GM18870 (cell line): ENCODE data around the gene CDC42SE1.

Source experiments
- ATAC-seq: cut with Tn5 transposase; IDR thresholded peaks from one replicate; pipeline ENCODE4 v1.9.1; 2021; ENCODE audit warnings: moderate library complexity; ENCODE audit not compliant: unreplicated experiment

CDC42SE1 gene

DNA sequence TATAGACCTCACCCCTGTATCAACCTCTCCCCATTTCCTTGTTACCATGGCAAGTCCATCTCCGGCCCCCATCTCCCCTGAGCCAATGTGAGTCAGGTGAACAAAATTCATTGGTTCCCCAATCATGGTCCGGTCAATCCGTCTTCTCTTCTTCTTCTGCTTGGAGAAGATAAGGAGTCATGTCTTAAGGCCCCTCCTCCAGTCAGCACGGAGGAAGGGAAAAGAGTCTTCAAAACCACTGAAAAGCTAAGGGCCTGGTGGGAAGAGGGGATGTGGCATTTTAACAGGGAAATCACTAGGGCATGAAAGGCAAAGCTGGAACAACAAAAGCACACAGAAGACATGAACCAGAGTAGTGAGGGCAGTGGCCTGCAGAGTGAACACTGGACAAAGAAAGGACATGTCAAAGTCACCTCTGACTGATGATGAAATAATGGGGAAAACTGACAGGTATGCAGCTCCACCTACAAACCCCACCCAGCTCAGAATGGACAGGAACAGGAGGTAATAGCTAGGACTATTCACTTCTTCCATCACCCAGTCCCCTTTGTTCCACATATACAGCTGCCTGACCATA is 4.4 kb downstream of the CDC42SE1 start:
- no peak for ATAC-seq

DNA sequence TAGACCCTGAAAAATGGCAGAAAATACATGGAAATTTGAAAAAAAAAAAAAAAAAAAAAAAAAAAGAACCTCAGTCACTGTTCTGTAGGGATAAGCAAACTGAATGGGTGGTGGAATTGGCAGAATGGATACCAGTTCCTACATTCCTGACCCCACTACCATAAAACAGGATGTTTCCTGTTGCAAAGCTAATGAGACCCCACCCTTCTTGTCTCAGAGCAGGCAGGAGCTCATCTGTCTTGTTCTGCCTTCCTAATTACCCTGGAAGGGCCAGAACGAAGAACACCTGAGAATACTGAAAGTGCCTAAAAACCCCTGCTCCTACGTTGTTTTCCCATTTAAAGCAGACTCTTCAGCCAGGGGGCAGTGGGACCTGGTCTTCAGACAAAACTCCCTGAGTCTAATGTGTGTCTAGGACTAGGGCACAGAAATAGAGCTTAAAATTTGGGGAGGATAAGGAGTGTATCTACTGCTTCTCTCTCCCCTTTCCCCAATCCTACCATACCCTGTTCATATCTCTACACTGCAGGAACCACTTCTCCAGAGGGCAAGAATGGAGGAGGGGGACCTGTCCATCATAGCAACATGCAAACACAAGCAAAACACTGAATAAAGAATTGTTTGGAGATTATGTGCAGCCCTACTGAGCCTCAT is 7.9 kb downstream of the CDC42SE1 start:
- ATAC-seq = no peak

DNA sequence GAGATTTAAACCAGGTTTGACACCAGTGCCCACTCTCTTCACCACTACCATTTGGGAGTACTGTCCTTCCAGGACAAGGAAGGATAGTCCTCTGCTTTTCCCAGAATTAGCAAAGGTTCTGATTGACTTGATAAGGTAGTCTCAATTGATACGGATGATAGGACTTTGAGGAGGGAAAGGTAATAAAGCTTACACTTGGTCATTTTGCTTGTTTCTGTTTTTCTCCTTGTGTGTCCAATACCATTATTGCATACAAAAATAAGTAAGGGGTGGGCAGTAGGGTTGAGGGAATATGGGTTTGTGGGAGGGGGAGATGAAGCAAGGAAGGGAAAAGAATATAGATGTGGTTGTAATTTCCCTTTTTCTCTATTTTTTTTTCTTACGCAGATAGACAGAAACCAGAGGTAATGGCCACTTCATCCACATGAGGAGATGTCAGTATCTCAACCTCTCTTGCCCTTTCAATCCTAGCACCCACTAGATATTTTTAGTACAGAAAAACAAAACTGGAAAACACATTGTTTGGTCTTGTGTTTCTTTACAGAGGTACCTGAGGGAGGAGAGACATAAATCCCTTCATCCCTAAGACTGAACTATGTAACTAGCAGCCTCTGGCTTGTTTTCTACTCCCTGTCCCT is 9.3 kb downstream of the CDC42SE1 start:
- no peak for ATAC-seq

DNA sequence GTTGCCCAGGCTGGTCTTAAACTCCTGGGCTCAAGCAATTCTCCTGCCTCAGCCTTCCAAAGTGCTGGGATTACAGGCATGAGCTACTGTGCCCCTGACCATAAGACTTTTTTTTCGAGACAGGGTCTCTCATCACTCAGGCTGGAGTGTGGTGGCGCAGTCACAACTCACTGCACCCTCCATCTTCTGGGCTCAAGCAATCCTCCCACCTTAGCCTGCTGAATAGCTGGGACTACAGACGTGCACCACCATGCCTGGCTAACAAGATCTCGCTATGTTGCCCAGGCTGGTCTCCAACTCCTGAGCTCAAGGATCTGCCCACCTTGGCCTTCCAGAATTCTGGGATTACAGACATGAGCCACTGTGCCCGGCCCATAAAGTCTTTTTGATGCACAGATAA is 10.0 kb downstream of the CDC42SE1 start:
- ATAC-seq = no peak

DNA sequence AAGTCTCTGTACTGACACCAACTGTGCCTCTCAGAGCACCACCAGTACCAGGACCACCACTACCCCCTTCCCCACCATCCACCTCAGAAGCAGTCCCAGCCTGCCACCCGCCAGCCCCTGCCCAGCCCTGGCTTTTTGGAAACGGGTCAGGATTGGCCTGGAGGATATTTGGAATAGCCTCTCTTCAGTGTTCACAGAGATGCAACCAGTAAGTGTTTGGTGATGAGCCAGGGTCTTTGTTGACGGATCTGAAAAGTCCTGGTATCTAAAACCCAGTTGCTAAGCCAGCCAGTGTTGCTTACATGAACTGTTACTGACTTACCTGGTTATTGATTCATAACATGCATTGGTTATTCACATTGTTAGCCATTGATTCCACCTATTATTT is 10.8 kb downstream of the CDC42SE1 start:
- no peak for ATAC-seq

DNA sequence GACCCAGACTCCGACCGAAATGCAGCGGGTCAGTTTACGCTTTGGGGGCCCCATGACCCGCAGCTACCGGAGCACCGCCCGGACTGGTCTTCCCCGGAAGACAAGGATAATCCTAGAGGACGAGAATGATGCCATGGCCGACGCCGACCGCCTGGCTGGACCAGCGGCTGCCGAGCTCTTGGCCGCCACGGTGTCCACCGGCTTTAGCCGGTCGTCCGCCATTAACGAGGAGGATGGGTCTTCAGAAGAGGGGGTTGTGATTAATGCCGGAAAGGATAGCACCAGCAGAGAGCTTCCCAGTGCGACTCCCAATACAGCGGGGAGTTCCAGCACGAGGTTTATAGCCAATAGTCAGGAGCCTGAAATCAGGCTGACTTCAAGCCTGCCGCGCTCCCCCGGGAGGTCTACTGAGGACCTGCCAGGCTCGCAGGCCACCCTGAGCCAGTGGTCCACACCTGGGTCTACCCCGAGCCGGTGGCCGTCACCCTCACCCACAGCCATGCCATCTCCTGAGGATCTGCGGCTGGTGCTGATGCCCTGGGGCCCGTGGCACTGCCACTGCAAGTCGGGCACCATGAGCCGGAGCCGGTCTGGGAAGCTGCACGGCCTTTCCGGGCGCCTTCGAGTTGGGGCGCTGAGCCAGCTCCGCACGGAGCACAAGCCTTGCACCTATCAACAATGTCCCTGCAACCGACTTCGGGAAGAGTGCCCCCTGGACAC is 11.3 kb downstream of the CDC42SE1 start:
- no peak for ATAC-seq

DNA sequence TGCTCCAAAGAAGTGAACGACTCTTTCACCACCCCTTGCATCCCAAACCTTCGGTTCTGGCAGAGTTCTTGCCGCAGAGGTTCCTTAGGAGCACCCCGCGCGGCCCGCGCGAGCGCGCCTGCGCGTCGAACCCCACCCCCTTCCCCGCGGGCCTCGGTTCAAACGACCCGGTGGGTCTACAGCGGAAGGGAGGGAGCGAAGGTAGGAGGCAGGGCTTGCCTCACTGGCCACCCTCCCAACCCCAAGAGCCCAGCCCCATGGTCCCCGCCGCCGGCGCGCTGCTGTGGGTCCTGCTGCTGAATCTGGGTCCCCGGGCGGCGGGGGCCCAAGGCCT is 11.9 kb downstream of the CDC42SE1 start, which contains the start of gene C1orf56:
TSS of gene C1orf56 (plus strand) at position 161 of the 334 bp plus-strand sequence. CDS start at position 258, 97 bp downstream.
- no peak for ATAC-seq

DNA sequence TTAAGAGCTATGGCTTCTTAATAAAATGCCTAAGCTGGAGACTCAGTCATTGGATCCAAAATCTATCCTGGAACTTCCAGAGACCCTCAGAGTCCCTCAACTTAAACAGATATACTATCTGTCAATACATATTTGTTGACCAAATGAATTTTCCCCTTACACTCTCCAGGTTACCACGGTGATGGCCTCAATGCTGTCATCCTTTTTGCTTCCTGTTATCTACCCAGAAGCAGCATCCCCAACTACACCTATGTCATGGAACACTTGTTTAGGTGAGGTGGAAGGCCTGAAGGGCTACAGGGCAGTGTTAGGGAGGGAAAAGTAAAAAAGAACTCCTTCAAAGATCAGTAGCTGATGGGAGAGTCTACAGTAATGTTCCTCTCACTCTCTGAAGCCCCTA is 16.3 kb downstream of the CDC42SE1 start:
- no peak for ATAC-seq

DNA sequence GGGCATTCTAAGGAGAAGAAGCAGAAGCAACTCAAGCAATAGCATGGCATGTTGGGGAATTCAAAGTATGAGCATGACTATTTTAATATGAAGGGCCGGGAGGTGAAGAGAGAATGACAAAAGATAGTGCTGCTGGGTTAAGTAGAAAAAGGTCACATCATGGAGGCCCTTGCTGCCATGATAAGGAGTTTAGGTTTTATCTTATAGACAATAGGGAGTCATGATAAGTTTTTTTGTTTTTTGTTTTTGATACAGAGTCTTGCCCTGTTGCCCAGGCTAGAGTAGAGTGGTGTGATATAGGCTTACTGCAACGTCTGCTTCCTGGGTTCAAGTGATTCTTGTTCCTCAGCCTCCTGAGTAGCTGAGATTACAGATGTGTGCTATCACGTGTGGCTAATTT is 19.9 kb downstream of the CDC42SE1 start:
- no peak for ATAC-seq

DNA sequence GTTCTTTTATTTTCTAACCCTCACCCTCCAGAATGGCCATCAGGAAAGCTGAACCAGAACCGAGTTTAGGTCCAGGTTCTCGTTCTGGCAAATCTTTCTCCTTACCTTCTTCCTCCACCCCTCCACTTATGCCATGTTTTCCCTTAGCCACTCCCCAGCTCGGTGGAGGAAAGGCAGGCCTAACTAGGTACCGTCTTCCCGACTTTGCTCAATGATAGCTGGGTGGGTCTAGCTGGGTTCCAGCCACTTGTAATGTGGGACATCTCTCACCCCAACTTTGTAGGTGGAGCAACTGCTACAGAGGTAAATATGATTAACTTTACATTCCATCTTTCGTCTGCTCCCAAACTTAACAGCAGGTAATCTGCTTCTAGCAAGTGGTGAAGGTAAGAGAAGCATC is 22.4 kb downstream of the CDC42SE1 start:
- no peak for ATAC-seq

DNA sequence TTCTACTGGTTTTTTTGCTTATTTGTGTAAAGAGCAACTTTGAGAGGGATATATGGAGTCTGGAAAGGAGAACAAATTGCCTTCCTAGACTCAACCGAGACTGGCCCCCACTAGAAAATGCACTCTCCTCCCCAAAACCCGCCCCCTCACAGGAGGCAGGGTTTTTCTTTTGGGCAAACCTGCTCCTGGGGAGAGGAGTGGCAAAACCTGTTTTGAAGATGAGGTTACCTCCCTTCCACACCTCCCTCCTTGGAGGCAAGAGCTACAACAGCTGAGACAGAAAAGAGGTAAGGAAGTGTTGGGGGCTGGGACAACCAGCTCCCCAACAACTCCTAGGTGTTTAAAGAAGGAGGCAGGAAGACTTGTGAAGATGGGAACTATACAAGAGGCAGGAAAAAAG is 23.1 kb downstream of the CDC42SE1 start, which contains the start of gene BNIPL:
TSS of gene BNIPL (plus strand) at position 231 of the 400 bp plus-strand sequence. CDS start at position 371, 140 bp downstream.
- no peak for ATAC-seq

DNA sequence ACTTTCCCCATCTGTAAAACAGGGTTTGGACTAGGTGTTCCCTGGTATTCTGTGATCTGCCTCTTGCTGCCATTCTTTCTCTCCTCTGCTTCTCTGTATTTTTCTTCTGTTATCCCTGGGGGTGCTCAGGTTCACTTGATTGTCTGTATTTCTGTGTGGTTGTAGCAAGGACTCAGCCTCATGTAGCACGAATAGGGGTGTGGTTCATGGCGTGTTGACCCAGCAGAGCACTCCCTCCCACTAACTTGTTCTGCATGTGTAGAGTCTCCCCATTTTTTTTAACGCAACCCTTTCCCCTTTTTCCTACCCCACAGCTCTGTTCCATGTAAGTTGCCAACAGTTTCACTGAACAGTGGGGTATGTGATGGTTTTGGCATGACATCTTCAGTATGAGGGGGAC is 24.3 kb downstream of the CDC42SE1 start:
- ATAC-seq = no peak

DNA sequence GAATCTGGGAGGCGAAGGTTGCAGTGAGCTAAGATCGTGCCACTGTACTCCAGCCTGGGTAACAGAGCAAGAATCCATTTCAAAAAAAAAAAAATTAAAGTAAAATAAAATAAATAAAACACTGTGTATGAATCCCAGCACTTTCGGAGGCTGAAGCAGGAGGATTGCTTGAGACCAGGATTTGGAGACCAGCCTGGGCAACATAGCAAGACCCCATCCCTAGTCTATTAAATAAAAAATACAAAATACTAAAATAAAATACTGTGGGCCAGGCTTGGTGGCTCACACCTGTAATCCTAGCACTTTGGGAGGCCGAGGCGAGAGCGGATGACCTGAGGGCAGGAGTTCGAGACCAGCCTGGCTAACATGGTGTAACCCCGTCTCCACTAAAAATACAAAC is 27.3 kb downstream of the CDC42SE1 start:
- no peak for ATAC-seq

DNA sequence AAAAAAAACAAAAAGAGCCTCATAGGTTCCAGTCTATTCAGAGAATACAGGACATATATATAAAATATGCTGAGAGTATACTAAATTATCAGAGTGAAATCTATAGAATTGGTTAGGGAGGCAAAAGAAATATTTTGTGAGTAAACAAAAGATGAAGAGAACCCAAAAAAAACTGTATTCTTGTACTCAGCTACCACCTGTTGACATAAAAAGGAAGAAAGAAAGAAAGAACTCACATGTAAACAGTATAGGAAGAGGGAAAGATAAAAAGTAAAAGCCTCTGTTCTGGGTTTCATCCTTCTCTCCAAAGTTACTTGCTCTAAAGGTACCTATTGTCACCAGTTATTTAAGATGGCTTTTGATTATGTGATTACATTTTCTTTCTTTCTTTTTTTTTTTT is 33.0 kb downstream of the CDC42SE1 start:
- ATAC-seq = no peak

DNA sequence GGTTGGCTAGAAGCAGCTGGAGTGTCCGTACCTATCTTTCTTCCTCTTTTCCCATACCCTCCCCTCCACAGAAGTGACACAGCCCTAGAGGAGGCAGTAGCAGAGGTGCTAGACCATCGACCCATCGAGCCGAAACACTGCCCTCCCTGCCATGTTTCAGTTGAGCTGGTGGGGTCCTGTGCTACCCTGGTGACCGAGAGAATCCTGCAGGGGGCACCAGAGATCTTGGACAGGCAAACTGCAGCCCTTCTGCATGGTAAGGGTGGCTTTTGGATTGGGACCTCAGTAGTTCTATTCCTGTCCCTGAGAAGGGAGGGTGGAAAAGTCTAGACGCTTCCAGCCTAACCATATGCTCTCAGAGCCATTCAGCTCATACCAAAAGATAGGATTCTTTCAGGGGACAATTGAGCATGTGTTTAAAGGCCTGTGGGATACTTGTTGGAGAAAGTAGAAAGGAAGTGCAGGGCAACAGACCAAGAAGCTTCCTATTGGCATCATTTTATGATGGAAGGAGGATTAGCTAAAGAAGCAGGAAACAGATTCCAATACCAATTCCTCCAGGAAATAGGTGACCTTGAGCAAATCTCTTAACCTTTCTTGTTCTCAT is 34.8 kb downstream of the CDC42SE1 start:
- ATAC-seq = no peak

DNA sequence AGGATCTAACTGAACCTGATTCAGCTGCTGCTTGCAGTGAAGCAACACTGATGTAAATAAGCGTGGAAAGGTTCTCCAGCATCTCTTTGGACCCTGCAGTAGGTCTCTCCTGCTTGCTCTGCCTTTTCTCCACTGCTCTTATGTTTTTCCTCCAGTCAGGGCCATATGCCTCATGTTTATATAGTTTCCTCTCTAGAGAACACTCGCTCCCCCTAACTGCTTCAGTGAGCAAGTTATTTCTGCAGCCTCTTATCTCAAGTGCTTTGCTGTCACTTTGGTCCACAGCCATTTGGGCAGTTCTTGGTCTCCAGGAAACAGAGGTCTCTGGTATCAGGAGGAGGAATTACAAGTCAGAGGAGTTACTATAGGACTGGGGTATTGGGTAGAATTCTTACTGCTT is 45.9 kb downstream of the CDC42SE1 start:
- no peak for ATAC-seq

DNA sequence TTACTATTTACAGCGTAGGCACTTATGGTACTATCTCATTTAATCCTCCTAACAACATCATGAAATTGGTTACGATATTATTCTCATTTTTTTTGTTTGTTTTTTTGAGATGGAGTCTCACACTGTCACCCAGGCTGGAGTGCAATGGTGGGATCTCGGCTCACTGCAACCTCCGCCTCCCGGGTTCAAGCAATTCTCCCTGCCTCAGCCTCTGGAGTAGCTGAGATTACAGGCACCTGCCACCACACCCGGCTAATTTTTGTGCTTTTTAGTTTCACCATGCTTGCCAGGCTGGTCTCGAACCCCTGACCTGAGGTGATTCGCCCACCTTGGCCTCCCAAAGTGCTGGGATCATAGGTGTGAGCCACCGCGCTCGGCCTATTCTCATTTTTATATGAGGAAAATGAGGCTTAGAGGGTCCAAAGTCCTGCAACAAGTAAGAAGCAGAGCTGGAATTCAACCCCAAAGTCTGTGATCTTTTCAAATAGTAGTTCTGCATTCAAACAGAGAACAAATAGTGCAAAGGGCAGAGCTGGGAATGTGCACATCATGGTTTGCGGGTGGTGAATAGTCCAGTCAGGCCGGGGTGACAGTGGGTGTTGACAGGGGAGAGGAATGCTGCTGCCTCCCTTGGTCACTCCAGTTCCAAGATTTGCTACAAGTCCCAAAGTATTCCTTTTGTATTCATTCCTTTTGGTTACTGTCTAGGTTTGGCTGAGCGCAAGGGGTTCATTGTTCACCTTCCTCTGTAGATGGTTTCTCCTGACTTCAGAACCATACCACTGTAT is 46.5 kb downstream of the CDC42SE1 start:
- no peak for ATAC-seq

DNA sequence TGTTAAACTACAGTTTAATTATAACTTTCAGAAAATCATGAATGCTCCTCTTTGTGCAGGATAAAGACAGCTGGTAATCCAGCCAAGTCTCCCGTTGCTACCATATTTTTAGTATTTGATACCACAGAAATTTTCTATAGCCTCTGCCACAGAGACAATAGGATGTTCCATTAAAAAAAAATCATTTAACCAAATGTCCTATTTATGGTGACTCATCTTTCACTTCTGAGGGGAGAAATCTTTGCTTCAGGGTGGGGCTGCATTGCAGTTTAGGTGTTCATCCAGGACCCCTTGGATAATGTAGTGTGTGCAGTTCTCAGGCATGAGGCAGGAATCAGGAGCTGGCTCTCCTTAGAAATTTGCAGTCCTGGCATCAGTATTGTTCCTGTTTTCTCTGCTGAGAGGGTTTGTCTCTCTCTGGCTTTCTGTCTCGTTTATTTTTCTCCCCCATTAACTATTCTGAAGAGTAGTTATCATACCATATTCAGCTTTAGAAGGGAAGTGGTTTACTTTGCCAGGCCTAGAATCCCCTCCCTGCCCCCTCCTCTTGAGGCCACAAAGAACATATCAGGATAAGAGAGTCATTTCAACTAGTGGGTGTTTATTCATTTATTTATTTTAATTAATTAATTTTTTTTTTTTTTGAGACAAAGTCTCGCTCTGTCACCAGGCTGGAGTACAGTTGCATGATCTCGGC is 48.1 kb downstream of the CDC42SE1 start:
- no peak for ATAC-seq

DNA sequence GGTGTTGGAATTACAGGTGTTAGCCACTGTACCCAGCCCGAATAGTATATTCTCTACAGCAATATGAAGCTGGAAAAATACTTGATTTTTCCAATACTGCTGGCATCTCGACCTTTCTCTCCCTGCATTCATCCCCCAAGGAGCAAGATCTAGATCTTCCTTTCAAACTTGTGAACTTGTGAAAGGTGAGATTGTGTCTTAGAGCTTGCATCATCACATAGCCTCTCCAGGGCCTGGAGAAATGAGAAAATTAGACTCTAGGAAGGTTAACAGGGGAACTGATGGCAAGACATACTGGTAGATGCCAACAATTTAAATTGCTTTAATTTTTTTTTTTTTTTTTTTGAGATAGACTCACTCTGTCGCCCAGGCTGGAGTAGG is 49.1 kb downstream of the CDC42SE1 start:
- no peak for ATAC-seq

DNA sequence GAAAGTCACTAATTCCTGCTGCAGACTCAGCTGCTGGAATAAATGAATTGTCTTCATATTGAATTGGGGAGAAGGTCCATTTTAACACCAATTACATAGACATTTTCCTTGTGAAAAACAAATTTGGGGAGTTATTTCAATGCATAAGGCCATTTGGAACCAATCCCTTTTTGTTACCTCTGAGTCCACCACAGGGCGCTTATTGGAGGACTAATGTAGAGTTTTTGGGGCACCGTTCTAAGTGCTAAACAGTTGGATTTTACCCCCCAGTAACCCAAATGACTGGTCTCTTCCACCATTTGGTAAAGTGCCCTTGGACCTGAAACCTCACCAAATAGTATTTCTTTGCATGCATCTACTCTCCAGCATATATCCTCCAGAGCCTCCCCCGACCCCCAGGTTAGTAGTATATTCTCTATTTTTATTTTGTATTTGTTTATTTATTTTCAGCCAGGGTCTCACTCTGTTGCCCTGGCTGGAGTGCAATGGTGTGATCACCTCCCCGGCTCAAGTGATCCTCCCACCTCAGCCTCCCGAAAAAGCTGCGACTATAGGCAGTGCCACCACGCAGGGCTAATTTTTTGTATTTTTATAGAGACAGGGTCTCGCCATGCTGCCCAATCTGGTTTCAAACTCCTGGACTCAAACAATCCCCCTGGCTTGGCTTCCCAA is 49.6 kb downstream of the CDC42SE1 start:
- no peak for ATAC-seq
